Stimulated activated CD4-positive, alpha-beta T cell treated with anti-CD3 and anti-CD28 coated beads, Interleukin-4, amount 100 ng/mL, for 48 hours (primary cell): ENCODE results near the gene SPRR4.
"Not testable (repeated sequence)": the region's sequence is repeated elsewhere in the genome, so short reads cannot be mapped to it uniquely, and the experiment has no call there.

Experiments used
- DNase-seq, 2 donors: peaks; one replicate each; pipeline ENCODE4 v3.0.0-alpha.2; 2020; ENCODE audit warnings: low read depth in 2 of 2

SPRR4 gene

GRCh38 chr1:152965853-152966252 lies 4.6 kb upstream of the SPRR4 start:
- DNase-seq = no peak

DNA sequence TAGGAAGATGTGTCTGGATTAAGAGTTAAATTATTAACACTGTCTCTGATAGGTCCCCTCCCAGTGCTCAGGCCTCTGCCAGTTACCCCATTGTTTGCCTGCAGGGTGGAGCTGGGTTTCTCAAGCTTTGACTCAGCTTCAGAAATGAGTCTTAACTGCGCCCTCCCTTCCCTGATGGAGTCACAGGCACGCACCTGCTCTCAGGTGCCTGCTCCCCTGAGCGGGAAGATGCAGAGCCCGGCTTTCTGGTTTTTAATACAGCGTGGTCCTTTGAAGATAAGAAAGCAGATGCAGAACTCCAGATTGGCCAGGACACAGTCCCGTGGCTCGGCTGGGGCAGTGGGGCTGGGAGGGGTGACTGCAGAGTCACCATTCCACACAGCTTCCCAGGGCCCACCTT lies 3.2 kb upstream of the SPRR4 start:
- no peak for DNase-seq

DNA sequence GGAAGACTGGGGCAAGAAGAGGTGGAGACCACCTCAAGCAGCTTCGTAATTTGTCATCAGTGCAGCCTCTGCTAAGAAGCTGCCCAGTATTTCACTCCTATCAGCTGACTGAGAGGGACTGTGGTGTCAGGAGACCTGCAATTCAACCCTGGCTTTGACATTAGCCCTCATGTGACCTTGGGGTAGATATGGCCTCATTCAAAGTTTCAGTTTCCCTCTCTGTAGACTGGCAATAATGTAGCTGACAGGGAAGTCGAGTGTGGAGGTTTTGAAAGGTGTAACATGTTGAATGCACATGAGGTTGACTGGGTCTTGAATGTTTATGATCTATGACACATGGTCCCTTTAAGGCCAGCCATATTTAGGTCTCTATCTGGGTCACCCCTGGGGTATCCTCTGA lies 2.2 kb upstream of the SPRR4 start:
- no peak for DNase-seq

DNA sequence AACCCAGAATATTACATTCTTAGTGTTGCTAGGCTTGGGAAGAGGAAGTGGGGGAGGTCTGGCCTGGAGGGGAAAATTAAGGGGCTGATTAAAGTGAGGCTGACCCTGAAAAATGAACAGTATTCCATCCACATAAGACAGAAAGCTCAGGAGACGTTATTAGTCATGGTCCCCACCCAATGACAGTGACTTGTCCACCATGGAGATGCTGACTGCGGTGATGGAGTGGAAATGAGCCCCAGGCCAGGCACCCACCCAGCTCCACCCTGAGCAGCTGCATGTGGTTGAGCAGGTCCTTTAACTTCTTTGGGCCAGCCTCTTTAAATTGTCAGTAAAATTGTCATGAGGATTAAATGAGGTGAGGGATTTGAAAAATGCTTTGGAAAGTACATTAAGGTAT lies 1.4 kb upstream of the SPRR4 start:
- DNase-seq = no peak

- no peak for DNase-seq
Measured at GRCh38 chr1:152972196-152972886, 1.9 kb downstream of the SPRR4 start.

DNA sequence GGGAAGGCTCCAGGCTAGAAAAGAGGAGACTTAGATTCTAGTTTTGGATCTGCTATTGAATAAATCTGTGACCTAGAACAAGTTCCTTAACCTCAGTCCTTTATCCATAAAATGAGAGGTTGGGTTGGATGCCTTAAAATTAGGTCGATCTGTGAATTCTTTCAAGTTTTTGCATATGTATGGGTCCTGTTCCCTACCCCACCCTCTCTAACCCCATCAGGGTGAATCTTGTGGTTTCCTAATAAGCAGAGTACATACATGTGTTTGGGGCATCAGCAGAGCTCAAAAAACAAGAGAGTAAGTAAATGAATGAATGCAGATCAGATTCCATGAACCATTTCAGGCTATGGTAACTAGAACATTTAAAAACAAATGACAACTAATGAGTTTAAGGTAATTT lies 6.2 kb downstream of the SPRR4 start:
- DNase-seq = no peak

GRCh38 chr1:152977614-152978013 lies 7.2 kb downstream of the SPRR4 start:
- DNase-seq = no peak

DNA sequence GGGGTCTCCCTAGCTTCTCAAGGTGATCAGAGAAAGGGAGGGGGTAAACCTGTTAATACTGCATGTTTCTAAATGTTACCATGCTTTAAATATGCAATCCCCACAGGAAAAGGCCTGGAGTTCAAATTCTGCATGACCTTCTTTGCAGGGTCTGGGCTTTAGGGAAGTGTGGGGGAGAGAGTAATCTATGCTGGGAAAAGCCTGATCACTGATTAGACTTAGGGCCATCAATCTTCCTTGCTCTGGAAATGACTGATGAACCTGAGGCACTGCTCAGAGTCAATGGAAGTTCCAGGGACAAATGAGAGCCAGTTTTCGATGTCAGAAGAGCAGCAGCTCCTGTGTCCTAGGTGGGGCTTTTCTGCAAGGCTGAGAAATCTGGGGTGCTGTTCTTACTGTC lies 10.2 kb downstream of the SPRR4 start:
- DNase-seq = no peak

GRCh38 chr1:152981146-152981871 lies 10.9 kb downstream of the SPRR4 start:
- DNase-seq = no peak

DNA sequence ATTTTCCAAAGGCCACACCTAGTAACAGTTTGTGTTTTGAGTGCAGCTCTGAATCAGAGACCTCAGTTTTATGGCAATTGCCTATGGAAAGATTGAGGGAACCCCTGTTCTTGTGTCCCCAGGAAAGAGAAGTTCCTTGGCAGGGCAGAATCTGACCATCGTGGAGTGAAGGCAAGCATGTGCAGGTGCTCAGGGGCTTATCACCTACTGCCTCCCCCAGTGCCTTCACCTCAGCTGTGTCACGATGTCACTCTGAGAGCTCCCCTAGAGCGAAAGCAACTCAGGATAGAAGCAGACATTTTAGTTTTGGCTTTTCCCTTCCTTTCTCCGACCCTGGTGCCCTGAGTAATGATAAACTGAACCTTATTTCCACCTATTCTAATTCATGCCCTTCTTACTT lies 11.6 kb downstream of the SPRR4 start:
- no peak for DNase-seq

- no peak for DNase-seq
Measured at GRCh38 chr1:152983234-152983633, 12.8 kb downstream of the SPRR4 start.

- DNase-seq = no peak
Measured at GRCh38 chr1:152983743-152984142, 13.3 kb downstream of the SPRR4 start, which contains the start of gene SPRR1A. TSS of gene SPRR1A (plus strand) at chr1:152984081. CDS start at chr1:152985231, 1,150 bp downstream.

GRCh38 chr1:152986578-152986977 lies 16.1 kb downstream of the SPRR4 start:
- no peak for DNase-seq

DNA sequence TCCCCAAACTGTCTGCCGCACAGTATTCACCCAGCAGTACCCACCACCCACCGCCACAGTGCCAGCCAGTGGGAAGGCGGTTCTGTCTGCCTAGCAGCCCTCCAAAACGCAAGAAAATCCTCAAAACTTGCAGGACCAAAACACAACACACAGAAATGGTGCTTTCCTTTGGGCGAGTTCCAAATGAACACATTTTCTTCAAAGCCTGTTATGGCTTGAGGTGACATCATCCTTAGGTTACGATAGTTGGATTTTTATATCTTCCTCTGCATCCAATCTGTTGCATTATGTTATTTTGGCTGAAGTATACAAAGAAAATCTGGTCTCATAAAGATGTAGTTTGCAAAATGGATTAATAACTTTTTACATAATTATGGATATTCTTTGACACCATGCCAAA lies 22.7 kb downstream of the SPRR4 start:
- no peak for DNase-seq

GRCh38 chr1:152995842-152996241 lies 25.4 kb downstream of the SPRR4 start:
- no peak for DNase-seq

DNA sequence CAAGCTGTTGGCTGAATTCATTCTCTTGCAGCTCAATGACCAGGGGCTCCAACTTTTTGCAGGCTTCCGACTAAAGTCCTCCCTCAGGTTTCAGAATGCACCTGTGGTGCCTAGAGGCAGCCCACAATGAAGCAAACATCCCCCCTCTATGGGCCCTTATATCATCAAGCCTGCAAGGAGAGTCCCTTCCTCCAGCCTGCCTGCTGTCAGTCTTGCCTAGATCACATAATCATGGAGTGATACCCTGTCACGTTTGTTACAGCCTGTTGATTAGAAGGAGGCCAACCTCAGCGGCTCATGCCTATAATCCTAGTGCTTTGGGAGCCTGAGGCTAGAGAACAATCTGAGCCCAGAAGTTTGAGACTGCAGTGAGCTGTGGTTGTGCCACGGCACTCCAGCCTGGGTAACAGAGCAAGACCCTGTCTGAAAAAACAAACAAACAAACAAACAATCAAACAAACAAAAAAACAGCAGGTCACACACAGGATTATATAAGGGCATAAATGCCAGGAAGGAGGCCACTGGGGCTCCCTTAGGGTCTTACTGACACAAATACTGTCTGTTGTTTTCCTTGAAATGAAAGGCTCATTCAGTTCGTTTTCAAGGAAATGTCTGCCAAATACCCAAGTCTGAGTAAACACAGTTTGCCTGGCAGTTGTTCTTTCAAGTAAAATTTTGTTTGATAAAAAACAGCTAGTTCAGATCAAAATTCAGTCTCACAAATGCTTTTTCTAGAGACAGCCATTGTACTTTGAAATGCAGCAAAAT lies 26.4 kb downstream of the SPRR4 start:
- no peak for DNase-seq

DNA sequence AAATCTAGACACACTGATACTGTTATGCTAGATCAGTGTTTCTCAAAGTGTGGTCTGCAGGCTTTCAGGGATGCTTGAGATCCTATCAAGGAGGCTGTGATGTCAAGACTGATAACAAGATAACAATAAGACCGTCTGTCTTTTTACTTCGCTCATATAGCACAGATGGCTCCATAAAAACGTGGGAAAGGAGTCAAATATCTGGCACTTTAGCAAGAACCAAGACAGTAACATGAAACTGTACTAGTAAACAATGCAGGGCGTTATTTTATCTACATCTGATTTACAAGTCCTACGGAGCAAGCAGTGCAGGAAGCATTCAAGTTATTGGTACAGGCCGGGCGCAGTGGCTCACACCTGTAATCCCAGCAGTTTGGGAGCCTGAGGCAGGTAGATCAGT lies 27.5 kb downstream of the SPRR4 start:
- DNase-seq = no peak

DNA sequence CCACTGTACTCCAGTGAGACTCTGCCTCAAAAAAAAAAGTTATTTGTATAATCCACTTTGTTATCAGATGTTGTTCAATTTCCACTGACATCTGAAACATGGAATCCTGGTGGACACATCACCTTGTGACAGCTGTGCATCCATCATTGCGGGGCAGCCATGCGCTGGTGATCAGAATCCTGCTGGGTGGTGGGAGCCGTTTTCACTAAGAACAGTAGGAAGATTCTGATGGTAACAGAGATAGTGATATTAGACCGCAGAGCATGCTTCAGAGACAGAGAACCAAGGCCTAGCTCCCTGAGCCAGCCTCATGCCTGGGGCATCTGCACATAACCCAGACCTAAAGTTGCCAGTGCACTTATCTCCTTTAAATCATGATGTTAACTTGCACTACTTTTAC lies 28.0 kb downstream of the SPRR4 start:
- no peak for DNase-seq

DNA sequence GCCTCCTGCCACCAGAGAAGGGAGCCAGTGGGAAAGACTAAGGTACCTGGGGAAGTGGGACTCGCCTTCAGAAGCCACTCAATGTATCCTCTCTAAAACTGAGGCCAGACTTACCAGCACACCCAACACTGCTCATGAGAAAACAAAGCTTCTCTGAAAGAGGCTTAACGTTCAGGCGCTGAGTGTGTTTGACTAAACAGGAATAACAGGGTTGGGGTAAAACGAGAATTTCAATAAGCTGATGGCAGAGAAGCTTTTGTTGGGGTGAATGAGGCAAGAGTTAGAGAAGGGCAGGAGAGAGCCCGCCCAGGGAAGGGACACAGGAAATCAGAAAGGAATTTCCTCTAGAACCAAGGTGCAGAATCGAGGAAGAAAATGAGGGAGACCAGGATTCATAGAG lies 29.4 kb downstream of the SPRR4 start:
- no peak for DNase-seq

- DNase-seq = no peak
Measured at GRCh38 chr1:153000294-153000693, 29.8 kb downstream of the SPRR4 start.

- no peak for DNase-seq
Measured at GRCh38 chr1:153001382-153001781, 30.9 kb downstream of the SPRR4 start, which contains the start of gene SPRR3. TSS of gene SPRR3 (plus strand) at chr1:153001749. CDS start at chr1:153003021, 1,272 bp downstream.

DNA sequence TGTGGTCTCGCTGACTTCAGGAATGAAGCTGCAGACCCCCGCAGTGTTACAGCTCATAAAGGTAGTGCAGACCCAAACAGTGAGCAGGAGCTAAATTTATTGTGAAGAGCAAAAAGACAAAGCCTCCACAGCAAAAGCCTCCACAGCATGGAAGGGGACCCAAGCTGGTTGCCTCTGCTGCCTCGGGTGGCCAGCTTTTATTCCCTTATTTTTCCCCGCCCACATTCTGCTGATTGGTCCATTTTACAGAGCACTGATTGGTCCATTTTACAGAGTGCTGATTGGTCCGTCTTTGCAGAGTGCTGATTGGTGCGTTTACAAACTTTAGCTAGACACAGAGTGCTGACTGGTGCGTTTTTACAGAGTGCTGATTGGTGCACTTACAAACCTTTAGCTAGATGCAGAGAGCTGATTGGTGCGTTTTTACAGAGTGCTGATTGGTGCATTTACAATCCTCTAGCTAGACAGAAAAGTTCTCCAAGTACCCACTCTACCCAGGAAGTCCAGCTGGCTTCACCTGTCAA lies 40.8 kb downstream of the SPRR4 start:
- DNase-seq = not testable (repeated sequence)
